CD14-positive monocyte (primary cell): ENCODE results near the gene MSL1. TPM values are rescaled to one million over a fixed set of nuclear protein-coding genes. Genes with fewer than 3 reads are reported as not detected.

Source experiments
- DNase-seq, 3 donors: peaks; one replicate each; pipeline ENCODE4 v3.0.0-alpha.2; 2011 to 2022
- H2AFZ ChIP-seq: 2 replicates; pipeline ENCODE4 v1.6.0; 2012; ENCODE audit warnings: mild to moderate bottlenecking, low read depth, low read length, inconsistent platforms; ENCODE audit not compliant: insufficient read depth, poor library complexity, severe bottlenecking
- H3K27ac ChIP-seq, 2 donors: 1 replicate in 1 of 2; 2 replicates in 1 of 2; pipeline ENCODE4 v1.5.1; 2012 to 2013; ENCODE audit warnings: low read length in 2 of 2, control low read depth in 1 of 2, inconsistent platforms in 1 of 2, low read depth in 1 of 2, mild to moderate bottlenecking in 1 of 2
- H3K27me3 ChIP-seq, 2 donors: one replicate each; pipeline versions ENCODE4 v1.6.0 to v1.6.1; 2011 to 2013; ENCODE audit warnings: low read length in 2 of 2; ENCODE audit not compliant: control insufficient read depth in 2 of 2, insufficient read depth in 2 of 2
- H3K36me3 ChIP-seq, 2 donors: replicated peaks in 1 of 2; 1 replicate in 1 of 2; 2 replicates in 1 of 2; pipeline versions ENCODE4 v1.5.1 to v1.6.1; 2012 to 2013; ENCODE audit warnings: low read length in 2 of 2, control low read depth in 1 of 2, inconsistent platforms in 1 of 2, mild to moderate bottlenecking in 1 of 2; ENCODE audit not compliant: insufficient read depth in 2 of 2, control insufficient read depth in 1 of 2
- H3K4me1 ChIP-seq, 2 donors: 1 replicate in 1 of 2; 2 replicates in 1 of 2; pipeline versions ENCODE4 v1.5.1 to v1.6.1; 2012 to 2013; ENCODE audit warnings: low read length in 2 of 2, control low read depth in 1 of 2, inconsistent platforms in 1 of 2, mild to moderate bottlenecking in 1 of 2, moderate library complexity in 1 of 2; ENCODE audit not compliant: insufficient read depth in 2 of 2, control insufficient read depth in 1 of 2
- H3K4me2 ChIP-seq: replicated peaks from 2 replicates; pipeline ENCODE3; 2012; ENCODE audit warnings: low read length, moderate library complexity, mild to moderate bottlenecking; ENCODE audit not compliant: poor library complexity, severe bottlenecking; ENCODE audit errors: extremely low read depth
- H3K4me3 ChIP-seq, 3 experiments: fragments of 200-600 bp in 1 of 3; sonication (generic) in 1 of 3; replicated peaks in 1 of 3; 1 replicate in 2 of 3; 2 replicates in 1 of 3; pipeline ENCODE4 v1.5.1; 2011 to 2013; ENCODE audit warnings: low read length in 3 of 3, mild to moderate bottlenecking in 3 of 3, control low read depth in 2 of 3, low read depth in 2 of 3, inconsistent platforms in 1 of 3, moderate library complexity in 1 of 3
- H3K79me2 ChIP-seq: 2 replicates; pipeline ENCODE4 v1.6.0; 2012; ENCODE audit warnings: mild to moderate bottlenecking, control low read depth, inconsistent platforms, low read length, moderate library complexity; ENCODE audit not compliant: insufficient read depth
- H3K9ac ChIP-seq: 2 replicates; pipeline ENCODE4 v1.6.0; 2017; ENCODE audit warnings: low read length, mild to moderate bottlenecking; ENCODE audit not compliant: insufficient read depth, poor library complexity, severe bottlenecking
- H3K9me3 ChIP-seq, 2 donors: replicated peaks in 1 of 2; 1 replicate in 1 of 2; 2 replicates in 1 of 2; pipeline versions ENCODE4 v1.5.1 to v1.6.1; 2012 to 2013; ENCODE audit warnings: low read length in 2 of 2, control low read depth in 1 of 2; ENCODE audit not compliant: control insufficient read depth in 1 of 2, insufficient read depth in 1 of 2
- H4K20me1 ChIP-seq: 2 replicates; pipeline ENCODE4 v1.6.0; 2012; ENCODE audit warnings: mild to moderate bottlenecking, low read length, control low read depth, moderate library complexity; ENCODE audit not compliant: insufficient read depth
- H3K27ac Mint-ChIP-seq, 7 donors: one replicate each; pipeline ENCODE4 v1.8.0; 2020; ENCODE audit warnings: mild to moderate bottlenecking in 7 of 7, mixed read lengths in 7 of 7, moderate library complexity in 6 of 7, inconsistent platforms in 2 of 7
- H3K27me3 Mint-ChIP-seq, 3 donors: one replicate each; pipeline ENCODE4 v1.8.0; 2021 to 2022; ENCODE audit warnings: low read depth in 3 of 3, mild to moderate bottlenecking in 3 of 3, mixed read lengths in 3 of 3, moderate library complexity in 3 of 3, inconsistent platforms in 1 of 3
- H3K36me3 Mint-ChIP-seq, 2 donors: one replicate each; pipeline ENCODE4 v1.8.0; 2020; ENCODE audit warnings: mixed read lengths in 2 of 2, inconsistent platforms in 1 of 2, mild to moderate bottlenecking in 1 of 2
- H3K4me1 Mint-ChIP-seq: one replicate; pipeline ENCODE4 v1.8.0; 2020; ENCODE audit warnings: mild to moderate bottlenecking, mixed read lengths
- H3K4me3 Mint-ChIP-seq, 2 donors: one replicate each; pipeline ENCODE4 v1.8.0; 2020; ENCODE audit warnings: mild to moderate bottlenecking in 2 of 2, mixed read lengths in 2 of 2, moderate library complexity in 1 of 2
- H3K9me3 Mint-ChIP-seq, 7 donors: one replicate each; pipeline ENCODE4 v1.8.0; 2020 to 2022; ENCODE audit warnings: mixed read lengths in 7 of 7, mild to moderate bottlenecking in 6 of 7, moderate library complexity in 6 of 7, inconsistent platforms in 2 of 7
- WGBS: methylation state at CpG from one replicate; pipeline ENCODE4 v1.1.5; 2013; ENCODE audit warnings: missing lambda C conversion rate; ENCODE audit not compliant: insufficient coverage; 5-methylcytosine and 5-hydroxymethylcytosine counted together
- intact Hi-C, 2 donors: fragments of 100-400 bp; cut with micrococcal nuclease; formaldehyde crosslinking; loops; one replicate each; pipeline versions ENCODE4 v1.15.0 to v1.15.1; 2023
- polyA plus RNA-seq, 3 donors: library from polyadenylated mRNA; depleted of rRNA in 1 of 3; unstranded in 2 of 3; stranded (reverse) in 1 of 3; fragments of 300-500 nt in 2 of 3; fragments of >200 nt in 1 of 3; fragmentation: Illumina TruSeq in 2 of 3; gene quantifications; 1 replicate in 2 of 3; 2 replicates in 1 of 3; pipeline ENCODE4 v1.2.3, GENCODE V29; 2012 to 2021
- TF ChIP-seq, protein P1 (sequence below): fragments of 200-600 bp; IDR thresholded peaks from one replicate; pipeline ENCODE4 v1.8.0; 2022; ENCODE audit warnings: antibody characterized with exemption, mild to moderate bottlenecking

The MSL1 gene
- polyA plus RNA-seq, 3 donors, result 10.0 to 89.2 (median 11.4) TPM

DNA sequence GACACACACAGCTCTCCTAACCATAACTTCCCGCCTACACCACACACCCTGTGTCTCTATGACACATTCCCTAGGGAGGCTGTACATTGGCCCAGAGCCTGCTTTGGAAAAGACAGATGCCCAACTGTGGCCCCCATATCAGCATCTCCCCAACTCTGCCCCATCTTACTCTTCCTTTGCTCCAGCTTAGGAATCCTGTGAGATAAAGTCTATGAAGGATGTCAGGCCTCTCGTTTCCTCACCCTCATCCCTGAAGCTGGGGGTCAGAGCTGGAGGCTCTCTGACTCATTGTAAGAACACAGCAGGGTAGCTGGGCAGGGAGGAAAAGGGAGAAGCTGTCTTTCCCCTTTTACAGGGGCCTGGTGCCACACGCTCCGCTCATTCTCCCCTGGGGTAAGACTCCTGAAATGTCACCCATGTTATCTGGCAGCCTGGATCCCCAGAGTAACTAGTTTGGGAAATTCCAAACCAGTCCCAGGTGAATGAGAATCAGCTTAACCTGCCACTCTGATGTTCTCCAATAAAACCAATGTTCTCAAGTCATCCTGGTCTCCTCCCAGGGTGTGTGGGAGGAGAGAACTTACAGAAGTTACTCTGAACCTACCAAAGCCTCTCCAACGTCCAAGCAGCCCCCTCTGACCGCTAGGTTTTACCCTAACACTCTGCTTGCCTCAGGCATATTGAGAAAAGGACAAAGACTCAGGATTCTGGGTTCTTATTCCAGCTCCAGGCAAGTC lies 58.3 kb downstream of the MSL1 start:
- Histone ChIP-seq H3K79me2 (no peaks in the 10 kb centered on the region), H4K20me1 (peaks cover 6% of the 10 kb centered on the region), H3K9ac (no peak overlapping the region), H3K4me3 (no peak overlapping the region), H3K27ac (no peak overlapping the region), H3K4me1 (peaks cover 14 to 18% of the 10 kb centered on the region in 2 donors), H3K4me2 (no peak overlapping the region), H3K36me3 (peaks cover 5 to 14% of the 10 kb centered on the region in 2 donors), H2AFZ (no peak overlapping the region), H3K9me3 (no peaks in the 10 kb centered on the region), H3K27me3 (peaks cover 5 to 12% of the 10 kb centered on the region in 2 donors)
- Mint-ChIP-seq H3K4me3 (no peak overlapping the region), H3K4me1 (peaks cover 12% of the 10 kb centered on the region), H3K9me3 (peaks cover 0 to 3% (median 0%) of the 10 kb centered on the region in 7 donors), H3K27me3 (peaks cover 7 to 21% (median 13%) of the 10 kb centered on the region in 3 donors), H3K36me3 (peaks cover 20 to 21% of the 10 kb centered on the region in 2 donors), H3K27ac (no peak overlapping the region)
- no peak for DNase-seq
- WGBS, result 86% methylated on average over 3 of the region's 6 CpGs
- TF ChIP-seq, protein P1, sequence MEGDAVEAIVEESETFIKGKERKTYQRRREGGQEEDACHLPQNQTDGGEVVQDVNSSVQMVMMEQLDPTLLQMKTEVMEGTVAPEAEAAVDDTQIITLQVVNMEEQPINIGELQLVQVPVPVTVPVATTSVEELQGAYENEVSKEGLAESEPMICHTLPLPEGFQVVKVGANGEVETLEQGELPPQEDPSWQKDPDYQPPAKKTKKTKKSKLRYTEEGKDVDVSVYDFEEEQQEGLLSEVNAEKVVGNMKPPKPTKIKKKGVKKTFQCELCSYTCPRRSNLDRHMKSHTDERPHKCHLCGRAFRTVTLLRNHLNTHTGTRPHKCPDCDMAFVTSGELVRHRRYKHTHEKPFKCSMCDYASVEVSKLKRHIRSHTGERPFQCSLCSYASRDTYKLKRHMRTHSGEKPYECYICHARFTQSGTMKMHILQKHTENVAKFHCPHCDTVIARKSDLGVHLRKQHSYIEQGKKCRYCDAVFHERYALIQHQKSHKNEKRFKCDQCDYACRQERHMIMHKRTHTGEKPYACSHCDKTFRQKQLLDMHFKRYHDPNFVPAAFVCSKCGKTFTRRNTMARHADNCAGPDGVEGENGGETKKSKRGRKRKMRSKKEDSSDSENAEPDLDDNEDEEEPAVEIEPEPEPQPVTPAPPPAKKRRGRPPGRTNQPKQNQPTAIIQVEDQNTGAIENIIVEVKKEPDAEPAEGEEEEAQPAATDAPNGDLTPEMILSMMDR, result no peak
- intact Hi-C loops, result no loop called here

DNA sequence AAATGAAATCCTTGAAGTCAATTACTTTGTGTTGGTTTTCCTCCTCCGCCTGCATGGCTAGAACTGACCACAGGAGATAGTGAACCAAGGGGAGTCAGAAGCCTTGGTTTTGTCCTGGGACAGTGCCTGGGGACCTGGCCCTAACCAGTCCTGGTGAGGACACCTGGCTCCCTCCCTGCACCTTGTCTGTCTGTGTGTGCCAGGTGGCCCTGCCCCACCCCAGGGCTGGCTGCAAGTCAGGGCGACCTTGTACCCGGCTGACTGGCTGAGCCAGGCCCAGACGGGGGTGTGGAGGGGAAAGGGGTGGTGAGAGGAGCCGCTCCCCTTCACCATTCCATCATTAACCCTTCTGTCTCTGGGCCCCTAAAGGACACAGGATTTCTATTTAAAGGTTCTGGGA lies 58.9 kb downstream of the MSL1 start:
- Mint-ChIP-seq H3K4me3 (no peak overlapping the region), H3K27ac (no peak overlapping the region), H3K4me1 (peaks cover 17% of the 10 kb centered on the region), H3K9me3 (peaks cover 0 to 3% (median 0%) of the 10 kb centered on the region in 7 donors), H3K36me3 (peaks cover 15 to 19% of the 10 kb centered on the region in 2 donors), H3K27me3 (peaks cover 7 to 21% (median 13%) of the 10 kb centered on the region in 3 donors)
- Histone ChIP-seq H3K27ac (no peak overlapping the region), H3K4me3 (no peak overlapping the region), H3K4me1 (peaks cover 19 to 24% of the 10 kb centered on the region in 2 donors), H3K36me3 (peaks cover 5 to 10% of the 10 kb centered on the region in 2 donors), H3K9me3 (no peaks in the 10 kb centered on the region), H3K4me2 (no peak overlapping the region), H4K20me1 (peaks cover 6% of the 10 kb centered on the region), H3K79me2 (no peaks in the 10 kb centered on the region), H2AFZ (no peak overlapping the region), H3K27me3 (peaks cover 5 to 12% of the 10 kb centered on the region in 2 donors), H3K9ac (no peak overlapping the region)
- intact Hi-C loops, result no loop called here
- WGBS, result 100% methylated on average over 1 of the region's 5 CpGs
- DNase-seq, result no peak
- TF ChIP-seq, protein P1, result no peak
